Left lung (tissue), 10 donors: ENCODE results near the gene ZNF837. TPM values are rescaled to one million over a fixed set of nuclear protein-coding genes. Genes with fewer than 3 reads are reported as not detected.

Experiments
- ATAC-seq: fragments of 200-7000 bp; cut with Tn5 transposase; one replicate; pipeline ENCODE4 v1.9.1; 2020; ENCODE audit warnings: moderate library complexity
- DNase-seq, 4 donors: peaks; one replicate each; pipeline ENCODE4 v3.0.0-alpha.2; 2013 to 2020
- H3K27ac ChIP-seq, 2 donors: fragments of 200-600 bp; sonication (generic) in 1 of 2; one replicate each; pipeline versions ENCODE4 v1.5.0 to v1.8.0; 2020 to 2021
- H3K27me3 ChIP-seq, 2 donors: fragments of 200-600 bp; sonication (generic) in 1 of 2; one replicate each; pipeline versions ENCODE4 v1.5.0 to v1.8.0; 2020 to 2021
- H3K36me3 ChIP-seq, 2 donors: fragments of 200-600 bp; sonication (generic) in 1 of 2; one replicate each; pipeline versions ENCODE4 v1.5.0 to v1.8.0; 2020 to 2021
- H3K4me1 ChIP-seq, 2 donors: fragments of 200-600 bp; one replicate each; pipeline ENCODE4 v1.8.0; 2021
- H3K4me3 ChIP-seq, 2 donors: fragments of 200-600 bp; sonication (generic) in 1 of 2; one replicate each; pipeline versions ENCODE4 v1.5.0 to v1.8.0; 2020 to 2021; ENCODE audit warnings: mild to moderate bottlenecking in 1 of 2
- H3K9me3 ChIP-seq, 2 donors: fragments of 200-600 bp; sonication (generic) in 1 of 2; one replicate each; pipeline versions ENCODE4 v1.5.0 to v1.8.0; 2020 to 2021
- intact Hi-C, 2 donors: fragments of 100-400 bp; cut with DNase I; formaldehyde crosslinking; loops; one replicate each; pipeline versions ENCODE4 v1.11.2 to v1.14.2; 2022
- polyA plus RNA-seq, 6 donors: library from polyadenylated mRNA; unstranded; fragments of 120-200 nt; gene quantifications; one replicate each; pipeline ENCODE4 v1.2.1, GENCODE V29; 2013; ENCODE audit not compliant: insufficient read length in 6 of 6
- total RNA-seq, 2 donors: library from RNA; stranded (reverse); fragmentation: NEBNext Ultra II Directional; extraction: Animal tissue kit (Norgen Biotek cat#: 25700); gene quantifications; one replicate each; pipeline ENCODE4 v1.2.1, GENCODE V29; 2021
- TF ChIP-seq, protein P1 (sequence below), 2 donors: fragments of 200-600 bp; sonication (generic) in 1 of 2; IDR thresholded peaks; one replicate each; pipeline versions ENCODE4 v1.5.0 to v1.8.0; 2021; ENCODE audit warnings: antibody characterized with exemption in 2 of 2
- donor health status: DM: no; HTN: yes; CAD: no.
- donor health status: DM: no; HTN: no; CAD: no.

Gene ZNF837
- total and polyA plus RNA-seq, 8 donors = 1.7 to 3.7 (median 2.5) TPM

DNA sequence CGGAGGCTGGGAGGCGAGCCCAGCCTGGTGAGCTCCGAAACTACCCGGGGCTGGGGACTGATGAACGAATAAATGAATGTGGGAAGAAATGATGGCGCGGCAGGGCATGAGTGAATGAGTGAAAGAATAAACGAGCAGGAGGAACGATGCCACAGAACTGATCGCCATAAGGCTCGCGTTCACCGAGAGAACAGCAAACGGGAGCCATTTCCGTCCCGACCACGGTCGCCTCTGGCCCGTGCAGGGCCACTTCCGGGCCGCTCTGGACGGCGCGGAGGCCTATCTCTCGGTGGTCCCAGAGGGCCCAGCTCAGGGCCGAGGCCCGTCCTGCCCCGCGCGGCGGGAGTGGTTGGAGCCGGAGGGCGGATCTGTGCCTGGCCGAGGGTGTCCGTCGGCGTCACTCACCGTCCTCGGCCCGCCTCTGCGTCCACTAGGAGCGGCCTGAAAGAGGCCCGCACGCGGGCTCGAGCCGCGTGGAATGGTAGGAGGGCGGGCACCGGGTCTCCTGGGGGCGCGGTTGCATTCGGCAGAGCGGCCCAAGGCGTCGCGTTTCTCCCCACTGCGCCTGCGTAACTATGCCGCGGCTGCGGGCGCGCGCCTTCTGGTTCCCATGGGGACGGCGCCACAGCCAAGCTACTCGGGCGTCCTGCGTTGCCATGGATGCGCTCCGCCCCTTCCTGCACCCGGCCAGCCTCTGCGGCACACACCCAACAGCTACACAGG, 18.4 kb downstream of the ZNF837 start, which contains the start of gene ZNF497:
ZNF497 (minus strand) TSS at position 480 of the 723 bp plus-strand sequence. CDS start 5,116 bp downstream, outside the sequence.
- TF ChIP-seq, protein P1, sequence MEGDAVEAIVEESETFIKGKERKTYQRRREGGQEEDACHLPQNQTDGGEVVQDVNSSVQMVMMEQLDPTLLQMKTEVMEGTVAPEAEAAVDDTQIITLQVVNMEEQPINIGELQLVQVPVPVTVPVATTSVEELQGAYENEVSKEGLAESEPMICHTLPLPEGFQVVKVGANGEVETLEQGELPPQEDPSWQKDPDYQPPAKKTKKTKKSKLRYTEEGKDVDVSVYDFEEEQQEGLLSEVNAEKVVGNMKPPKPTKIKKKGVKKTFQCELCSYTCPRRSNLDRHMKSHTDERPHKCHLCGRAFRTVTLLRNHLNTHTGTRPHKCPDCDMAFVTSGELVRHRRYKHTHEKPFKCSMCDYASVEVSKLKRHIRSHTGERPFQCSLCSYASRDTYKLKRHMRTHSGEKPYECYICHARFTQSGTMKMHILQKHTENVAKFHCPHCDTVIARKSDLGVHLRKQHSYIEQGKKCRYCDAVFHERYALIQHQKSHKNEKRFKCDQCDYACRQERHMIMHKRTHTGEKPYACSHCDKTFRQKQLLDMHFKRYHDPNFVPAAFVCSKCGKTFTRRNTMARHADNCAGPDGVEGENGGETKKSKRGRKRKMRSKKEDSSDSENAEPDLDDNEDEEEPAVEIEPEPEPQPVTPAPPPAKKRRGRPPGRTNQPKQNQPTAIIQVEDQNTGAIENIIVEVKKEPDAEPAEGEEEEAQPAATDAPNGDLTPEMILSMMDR (IDR thresholded peaks at IDR 0.05) = no peak
- intact Hi-C loops = no loop called here
- H3K27ac ChIP-seq = peak within 1 kb of the TSS; percentile 93 to 94
- ATAC-seq (peak; percentile 95), DNase-seq (peak; percentile 98 to 100 (median 98))
- peaks cover under 1 to 6% of the 10 kb centered on the region in 2 donors for H3K27me3 ChIP-seq
- H3K36me3 ChIP-seq = no peaks in the 10 kb centered on the region
- H3K4me3 ChIP-seq = peak within 1 kb of the TSS; percentile 70 to 72
- H3K4me1 ChIP-seq = peaks cover 4 to 19% of the 10 kb centered on the region in 2 donors
- no peaks in the 10 kb centered on the region for H3K9me3 ChIP-seq

DNA sequence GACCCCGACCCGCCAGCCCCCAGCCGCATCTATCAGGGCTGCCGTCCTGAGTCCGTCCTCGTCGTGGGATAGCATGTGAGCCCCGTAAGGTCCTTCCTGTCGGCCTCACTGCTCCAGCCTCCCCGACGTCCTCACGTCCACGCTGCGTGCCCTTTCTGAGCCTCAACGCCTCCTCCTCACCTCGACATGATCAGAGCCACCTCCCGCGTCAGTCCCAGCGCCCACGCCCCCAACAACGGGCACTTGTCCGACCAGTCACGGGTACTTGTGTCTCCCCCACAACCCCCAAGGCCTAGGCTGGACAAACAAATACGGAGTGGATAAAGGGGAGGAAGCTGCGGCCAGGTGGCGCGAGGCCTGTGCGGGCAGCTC, 18.9 kb downstream of the ZNF837 start:
- TF ChIP-seq, protein P1 (IDR thresholded peaks at IDR 0.05) = no peak
- Histone ChIP-seq H3K27me3 (peaks cover 6 to 11% of the 10 kb centered on the region in 2 donors), H3K4me3 (peak overlapping the region; percentile 70 to 72), H3K9me3 (no peaks in the 10 kb centered on the region), H3K36me3 (no peaks in the 10 kb centered on the region), H3K27ac (peak overlapping the region; percentile 93 to 94), H3K4me1 (peaks cover 4 to 25% of the 10 kb centered on the region in 2 donors)
- ATAC-seq (peak; percentile 23), DNase-seq (peak in 3 of 4 donors; percentile 55 to 84 (median 56))
- intact Hi-C loops = no loop called here

DNA sequence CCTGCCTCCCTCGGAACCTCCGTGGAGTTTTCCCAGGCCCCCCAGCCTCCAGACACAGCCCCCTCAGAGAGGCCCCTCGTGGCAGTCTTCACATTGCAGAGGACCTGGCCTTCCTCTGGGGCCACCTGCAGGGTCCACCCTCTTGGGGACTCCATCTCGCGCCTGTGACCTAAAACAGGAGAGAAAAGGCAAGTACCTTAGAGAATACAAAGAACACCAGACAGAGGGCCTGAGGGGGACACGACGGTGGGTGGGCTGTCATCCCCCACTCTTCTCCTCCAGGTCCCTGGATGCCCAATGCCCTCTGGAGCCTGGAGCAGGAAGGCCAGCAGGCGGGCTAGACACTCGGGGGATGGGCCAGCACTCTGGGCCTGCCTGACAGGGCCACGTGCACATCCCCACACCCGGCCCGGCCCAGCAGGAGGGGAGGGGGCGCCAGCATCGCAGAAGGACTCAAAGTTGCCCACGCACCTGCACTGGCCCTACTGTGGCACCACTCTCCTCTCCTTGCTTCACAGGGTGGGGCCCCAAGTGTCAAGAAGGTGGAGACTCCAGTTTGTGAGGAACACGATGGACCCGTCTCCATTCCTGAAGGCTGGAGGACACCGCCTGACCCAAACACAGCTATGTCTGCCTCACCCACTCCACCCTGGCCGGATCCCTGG, 23.2 kb downstream of the ZNF837 start:
- intact Hi-C loops = no loop called here
- H3K27ac ChIP-seq = no peak overlapping the region

DNA sequence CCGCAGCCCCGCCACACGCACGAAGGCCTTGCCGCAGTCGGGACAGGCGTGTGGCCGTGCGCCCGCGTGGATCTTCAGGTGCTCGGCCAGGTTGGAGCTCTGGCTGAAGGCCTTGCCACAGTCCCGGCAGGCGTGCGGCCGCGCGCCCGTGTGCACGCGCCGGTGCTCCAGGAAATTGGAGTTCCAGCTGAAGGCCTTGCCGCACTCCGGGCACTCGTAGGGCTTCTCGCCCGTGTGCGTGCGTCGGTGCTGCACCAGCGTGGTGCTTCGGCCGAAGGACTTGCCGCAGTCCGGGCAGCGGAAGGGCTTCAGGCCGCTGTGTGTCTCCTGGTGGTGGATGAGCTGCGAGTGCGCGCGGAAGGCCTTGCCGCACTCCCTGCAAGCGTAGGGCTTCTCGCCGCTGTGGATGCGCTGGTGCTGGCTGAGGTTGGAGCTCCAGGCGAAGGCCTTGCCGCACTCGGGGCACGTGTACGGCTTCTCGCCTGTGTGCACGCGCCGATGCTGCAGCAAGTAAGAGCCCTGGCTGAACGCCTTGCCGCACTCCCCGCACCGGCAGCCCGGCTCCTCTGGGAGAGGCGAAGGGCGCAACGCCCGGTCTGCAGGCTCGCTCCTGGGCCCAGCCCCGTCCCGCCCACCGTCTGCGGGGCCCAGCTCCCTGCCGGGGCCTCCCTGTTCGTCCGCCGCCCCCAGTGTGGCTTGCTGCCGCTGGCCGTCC, 23.9 kb downstream of the ZNF837 start:
- intact Hi-C loops = no loop called here
- Histone ChIP-seq H3K9me3 (no peaks in the 10 kb centered on the region), H3K4me1 (peaks cover 4 to 21% of the 10 kb centered on the region in 2 donors), H3K27me3 (peaks cover 21 to 59% of the 10 kb centered on the region in 2 donors), H3K4me3 (peak overlapping the region; percentile 19 to 23), H3K36me3 (no peaks in the 10 kb centered on the region), H3K27ac (no peak overlapping the region)
- TF ChIP-seq, protein P1 (IDR thresholded peaks at IDR 0.05) = no peak
- peak in 1 of 4 donors; percentile 73 for DNase-seq
- no peak for ATAC-seq

More for the DNA sequence above, 23.2 kb downstream of the ZNF837 start:
- Histone ChIP-seq H3K4me3 (no peak overlapping the region), H3K27me3 (peaks cover 21 to 52% of the 10 kb centered on the region in 2 donors), H3K9me3 (no peaks in the 10 kb centered on the region), H3K36me3 (no peaks in the 10 kb centered on the region), H3K4me1 (peaks cover 4 to 21% of the 10 kb centered on the region in 2 donors)
- TF ChIP-seq, protein P1 (IDR thresholded peaks at IDR 0.05) = no peak
- DNase-seq (peak in 1 of 4 donors; percentile 81), ATAC-seq (no peak)
